ENCODE measurements around the gene IL36B.
"Not testable (repeated sequence)": the region's sequence is repeated elsewhere in the genome, so short reads cannot be mapped to it uniquely, and the experiment has no call there.

IL36B gene

GRCh38 chr2:113052396-113052917, at the start of gene IL36B:
TSS of gene IL36B (minus strand) at chr2:113052867.
- H3K4me3 ChIP-seq (ENCODE audit: low read depth, low read length), result no peak within 1 kb of the TSS
- TF ChIP-seq CTCF (IDR thresholded peaks at IDR 0.05; ENCODE audit: low read depth, low read length, missing control alignments), result no peak
- in situ Hi-C loops (cut with HindIII; ENCODE audit: low sequenced_read_pairs), result no loop called here
- no peak for DNase-seq (ENCODE audit: low read depth)

GRCh38 chr2:113102133-113102532, 49.5 kb upstream of the IL36B start:
- DNase-seq (ENCODE audit: low read depth), result no peak
- no peak for TF ChIP-seq CTCF (IDR thresholded peaks at IDR 0.05; ENCODE audit: low read depth, low read length, missing control alignments)
- no peak overlapping the region for H3K4me3 ChIP-seq (ENCODE audit: low read depth, low read length)
- in situ Hi-C loops (cut with HindIII; ENCODE audit: low sequenced_read_pairs), result no loop called here

GRCh38 chr2:113098532-113098931, 45.9 kb upstream of the IL36B start:
- in situ Hi-C loops (cut with HindIII; ENCODE audit: low sequenced_read_pairs), result no loop called here
- no peak for TF ChIP-seq CTCF (IDR thresholded peaks at IDR 0.05; ENCODE audit: low read depth, low read length, missing control alignments)
- DNase-seq (ENCODE audit: low read depth), result no peak
- H3K4me3 ChIP-seq (ENCODE audit: low read depth, low read length), result no peak overlapping the region

- TF ChIP-seq CTCF (IDR thresholded peaks at IDR 0.05; ENCODE audit: low read depth, low read length, missing control alignments), result no peak
- no peak overlapping the region for H3K4me3 ChIP-seq (ENCODE audit: low read depth, low read length)
- DNase-seq (ENCODE audit: low read depth), result no peak
- in situ Hi-C loops (cut with HindIII; ENCODE audit: low sequenced_read_pairs), result no loop called here
Observed at GRCh38 chr2:113098041-113098440, 45.4 kb upstream of the IL36B start.

GRCh38 chr2:113096842-113097618, 44.4 kb upstream of the IL36B start:
- DNase-seq (ENCODE audit: low read depth); in situ Hi-C loops (cut with HindIII; ENCODE audit: low sequenced_read_pairs); H3K4me3 ChIP-seq (ENCODE audit: low read depth, low read length): not testable (repeated sequence)

- DNase-seq (ENCODE audit: low read depth); in situ Hi-C loops (cut with HindIII; ENCODE audit: low sequenced_read_pairs); H3K4me3 ChIP-seq (ENCODE audit: low read depth, low read length): not testable (repeated sequence)
Observed at GRCh38 chr2:113096306-113096705, 43.6 kb upstream of the IL36B start.

- in situ Hi-C loops (cut with HindIII; ENCODE audit: low sequenced_read_pairs), result no loop called here
- no peak for DNase-seq (ENCODE audit: low read depth)
- no peak overlapping the region for H3K4me3 ChIP-seq (ENCODE audit: low read depth, low read length)
- TF ChIP-seq CTCF (IDR thresholded peaks at IDR 0.05; ENCODE audit: low read depth, low read length, missing control alignments), result no peak
Observed at GRCh38 chr2:113093613-113093977, 40.9 kb upstream of the IL36B start.

All from astrocyte of the cerebellum (primary cell).